Thyroid gland (tissue), 4 donors: Measurements from ENCODE around the gene HSF4. TPM values are rescaled to one million over a fixed set of nuclear protein-coding genes. Genes with fewer than 3 reads are reported as not detected.

Experiments used
- DNase-seq, 2 donors: peaks; one replicate each; pipeline ENCODE4 v3.0.0-alpha.2; 2019
- H3K27ac ChIP-seq, 3 donors: fragments of 200-600 bp; sonication (generic); 1 replicate in 2 of 3; 2 replicates in 1 of 3; pipeline ENCODE4 v1.5.1; 2016 to 2019; ENCODE audit warnings: mild to moderate bottlenecking in 1 of 3, moderate library complexity in 1 of 3
- H3K27me3 ChIP-seq: fragments of 200-600 bp; sonication (generic); one replicate; pipeline ENCODE4 v1.5.1; 2019
- H3K36me3 ChIP-seq, 2 donors: fragments of 200-600 bp; sonication (generic); one replicate each; pipeline ENCODE4 v1.5.1; 2016 to 2019
- H3K4me1 ChIP-seq, 2 donors: fragments of 200-600 bp; sonication (generic); one replicate each; pipeline ENCODE4 v1.5.1; 2017 to 2019
- H3K4me3 ChIP-seq, 3 donors: fragments of 200-600 bp; sonication (generic); replicated peaks in 1 of 3; 1 replicate in 2 of 3; 2 replicates in 1 of 3; pipeline ENCODE4 v1.5.1; 2016; ENCODE audit warnings: mild to moderate bottlenecking in 1 of 3
- H3K9me3 ChIP-seq: fragments of 200-600 bp; sonication (generic); one replicate; pipeline ENCODE4 v1.5.1; 2017
- CTCF ChIP-seq, 6 experiments: fragments of 200-600 bp in 3 of 6; fragments of 450-650 bp in 3 of 6; sonication (generic) in 3 of 6; IDR thresholded peaks; one replicate each; pipeline ENCODE4 v1.5.1; 2016 to 2019; ENCODE audit warnings: antibody characterized with exemption in 6 of 6, mild to moderate bottlenecking in 2 of 6, inconsistent platforms in 1 of 6, moderate library complexity in 1 of 6
- POLR2A ChIP-seq, 2 donors: fragments of 450-650 bp; IDR thresholded peaks; one replicate each; pipeline ENCODE4 v1.6.1; 2017; ENCODE audit warnings: antibody characterized with exemption in 2 of 2, mild to moderate bottlenecking in 2 of 2, moderate library complexity in 1 of 2
- WGBS, 2 donors: methylation state at CpG; one replicate each; pipeline ENCODE4 v1.1.5; 2017; 5-methylcytosine and 5-hydroxymethylcytosine counted together
- intact Hi-C: fragments of 100-400 bp; cut with DNase I; formaldehyde crosslinking; loops from one replicate; pipeline ENCODE4 v1.15.1; 2023
- total RNA-seq, 4 donors: library from RNA; depleted of rRNA; stranded (reverse); fragments of >200 nt; gene quantifications; one replicate each; pipeline ENCODE4 v1.2.3, GENCODE V29; 2016

HSF4 gene
- total RNA-seq, 4 donors from 2014 or later = 17.3 to 52.5 (median 36.6) TPM

GRCh38 chr16:67184453-67184994 is 20.0 kb downstream of the HSF4 start:
- intact Hi-C loops = loop anchor here (10.0 kb wide), 2 partner anchors 210 to 290 kb away; no protein-coding TSS in a partner anchor
- Histone ChIP-seq H3K27ac (peak overlapping the region in 2 of 3 donors; percentile 89 to 95), H3K4me3 (peak overlapping the region in 2 of 3 donors; percentile 42 to 69), H3K36me3 (no peaks in the 10 kb centered on the region), H3K4me1 (peaks cover 15 to 25% of the 10 kb centered on the region in 2 donors), H3K9me3 (no peaks in the 10 kb centered on the region), H3K27me3 (no peaks in the 10 kb centered on the region)
- no peak for DNase-seq
- 6 to 7% methylated on average over 25 to 50 of the region's 59 CpGs for WGBS, 2 donors
- TF ChIP-seq CTCF (IDR thresholded peaks at IDR 0.05) (no peak), POLR2A (IDR thresholded peaks at IDR 0.05) (no peak)

- Histone ChIP-seq H3K4me1 (peaks cover 15 to 25% of the 10 kb centered on the region in 2 donors), H3K4me3 (no peak overlapping the region), H3K36me3 (no peaks in the 10 kb centered on the region), H3K27ac (no peak overlapping the region), H3K9me3 (no peaks in the 10 kb centered on the region), H3K27me3 (no peaks in the 10 kb centered on the region)
- intact Hi-C loops = loop anchor here (10.0 kb wide), 2 partner anchors 210 to 290 kb away; no protein-coding TSS in a partner anchor
- DNase-seq = peak; percentile 95
- 31% methylated on average over 15 of the region's 43 CpGs; no CpG with 5 or more reads in 1 of the 2 donors for whole genome bisulfite sequencing, 2 donors
- no peak for TF ChIP-seq POLR2A (IDR thresholded peaks at IDR 0.05)
- peak; percentile 45 to 89 (median 80) for TF ChIP-seq CTCF (IDR thresholded peaks at IDR 0.05)
These were observed 20.6 kb downstream of the HSF4 start for GRCh38 chr16:67184995-67185650.

- no peak for TF ChIP-seq POLR2A (IDR thresholded peaks at IDR 0.05)
- TF ChIP-seq CTCF (IDR thresholded peaks at IDR 0.05) = no peak
- Histone ChIP-seq H3K27me3 (no peaks in the 10 kb centered on the region), H3K4me1 (peaks cover 15 to 25% of the 10 kb centered on the region in 2 donors), H3K27ac (no peak overlapping the region), H3K9me3 (no peaks in the 10 kb centered on the region), H3K4me3 (no peak overlapping the region), H3K36me3 (no peaks in the 10 kb centered on the region)
- DNase-seq = no peak
- intact Hi-C loops = loop anchor here (10.0 kb wide), 2 partner anchors 211 to 291 kb away; no protein-coding TSS in a partner anchor
- WGBS, 2 donors = 13 to 18% methylated on average over 7 to 9 of the region's 12 CpGs
These were observed 21.1 kb downstream of the HSF4 start for GRCh38 chr16:67185651-67186134.

- intact Hi-C loops = loop anchor here (10.0 kb wide), 2 partner anchors 212 to 292 kb away; no protein-coding TSS in a partner anchor
- peaks cover 15 to 29% of the 10 kb centered on the region in 2 donors for H3K4me1 ChIP-seq
These were observed 22.0 kb downstream of the HSF4 start for GRCh38 chr16:67186550-67186950.

More at GRCh38 chr16:67186550-67186950, 22.0 kb downstream of the HSF4 start:
- no peaks in the 10 kb centered on the region for H3K9me3 ChIP-seq
- 32 to 65% methylated on average over 5 of the region's 5 CpGs for WGBS, 2 donors
- no peak for DNase-seq
- H3K36me3 ChIP-seq = no peaks in the 10 kb centered on the region
- no peak overlapping the region for H3K27ac ChIP-seq
- H3K4me3 ChIP-seq = no peak overlapping the region
- TF ChIP-seq POLR2A (IDR thresholded peaks at IDR 0.05) = no peak
- TF ChIP-seq CTCF (IDR thresholded peaks at IDR 0.05) = no peak
- no peaks in the 10 kb centered on the region for H3K27me3 ChIP-seq
